ENCODE measurements around the gene ATP2A2.
"Not testable (repeated sequence)": the region's sequence is repeated elsewhere in the genome, so short reads cannot be mapped to it uniquely, and the experiment has no call there.

ATP2A2 gene

GRCh38 chr12:110358384-110359097 is 77.5 kb downstream of the ATP2A2 start:
- not testable (repeated sequence) for H2AFZ ChIP-seq (ENCODE audit: low read depth, low read length); H3K27me3 ChIP-seq (ENCODE audit: insufficient read depth, low read length); H3K9me3 ChIP-seq (ENCODE audit: low read length); H3K4me1 ChIP-seq (ENCODE audit: insufficient read depth, low read length); H3K36me3 ChIP-seq (ENCODE audit: insufficient read depth, low read length); H3K4me3 ChIP-seq (ENCODE audit: low read length)

GRCh38 chr12:110361216-110361615 is 80.2 kb downstream of the ATP2A2 start:
- H3K36me3 ChIP-seq (ENCODE audit: insufficient read depth, low read length), result no peaks in the 10 kb centered on the region
- H3K9me3 ChIP-seq (ENCODE audit: low read length), result no peaks in the 10 kb centered on the region
- no peaks in the 10 kb centered on the region for H3K4me1 ChIP-seq (ENCODE audit: insufficient read depth, low read length)
- no peak overlapping the region for H3K4me3 ChIP-seq (ENCODE audit: low read length)
- no peaks in the 10 kb centered on the region for H3K27me3 ChIP-seq (ENCODE audit: insufficient read depth, low read length)
- H2AFZ ChIP-seq (ENCODE audit: low read depth, low read length), result no peak overlapping the region

- no peak overlapping the region for H2AFZ ChIP-seq (ENCODE audit: low read depth, low read length)
- H3K4me1 ChIP-seq (ENCODE audit: insufficient read depth, low read length), result peaks cover 4% of the 10 kb centered on the region
- peaks cover 9% of the 10 kb centered on the region for H3K36me3 ChIP-seq (ENCODE audit: insufficient read depth, low read length)
- H3K4me3 ChIP-seq (ENCODE audit: low read length), result no peak overlapping the region
- H3K27me3 ChIP-seq (ENCODE audit: insufficient read depth, low read length), result no peaks in the 10 kb centered on the region
- H3K9me3 ChIP-seq (ENCODE audit: low read length), result no peaks in the 10 kb centered on the region
Measured at GRCh38 chr12:110365489-110366320, 84.7 kb downstream of the ATP2A2 start.

GRCh38 chr12:110366321-110367142 is 85.5 kb downstream of the ATP2A2 start:
- Histone ChIP-seq H3K9me3 (ENCODE audit: low read length) (no peaks in the 10 kb centered on the region), H3K4me3 (ENCODE audit: low read length) (no peak overlapping the region), H3K36me3 (ENCODE audit: insufficient read depth, low read length) (peaks cover 16% of the 10 kb centered on the region), H3K4me1 (ENCODE audit: insufficient read depth, low read length) (peaks cover 4% of the 10 kb centered on the region), H2AFZ (ENCODE audit: low read depth, low read length) (no peak overlapping the region), H3K27me3 (ENCODE audit: insufficient read depth, low read length) (no peaks in the 10 kb centered on the region)

- no peaks in the 10 kb centered on the region for H3K27me3 ChIP-seq (ENCODE audit: insufficient read depth, low read length)
- H3K9me3 ChIP-seq (ENCODE audit: low read length), result no peaks in the 10 kb centered on the region
- no peak overlapping the region for H2AFZ ChIP-seq (ENCODE audit: low read depth, low read length)
- no peak overlapping the region for H3K4me3 ChIP-seq (ENCODE audit: low read length)
- H3K4me1 ChIP-seq (ENCODE audit: insufficient read depth, low read length), result peaks cover 4% of the 10 kb centered on the region
- H3K36me3 ChIP-seq (ENCODE audit: insufficient read depth, low read length), result peaks cover 24% of the 10 kb centered on the region
Measured at GRCh38 chr12:110367181-110367864, 86.3 kb downstream of the ATP2A2 start.

GRCh38 chr12:110369992-110370391 is 88.9 kb downstream of the ATP2A2 start:
- Histone ChIP-seq H2AFZ (ENCODE audit: low read depth, low read length) (no peak overlapping the region), H3K4me1 (ENCODE audit: insufficient read depth, low read length) (peaks cover 4% of the 10 kb centered on the region), H3K36me3 (ENCODE audit: insufficient read depth, low read length) (peaks cover 49% of the 10 kb centered on the region), H3K9me3 (ENCODE audit: low read length) (no peaks in the 10 kb centered on the region), H3K27me3 (ENCODE audit: insufficient read depth, low read length) (no peaks in the 10 kb centered on the region), H3K4me3 (ENCODE audit: low read length) (no peak overlapping the region)

GRCh38 chr12:110370732-110371231 is 89.7 kb downstream of the ATP2A2 start:
- no peak overlapping the region for H2AFZ ChIP-seq (ENCODE audit: low read depth, low read length)
- peaks cover 4% of the 10 kb centered on the region for H3K4me1 ChIP-seq (ENCODE audit: insufficient read depth, low read length)
- no peaks in the 10 kb centered on the region for H3K9me3 ChIP-seq (ENCODE audit: low read length)
- H3K36me3 ChIP-seq (ENCODE audit: insufficient read depth, low read length), result peaks cover 57% of the 10 kb centered on the region
- no peak overlapping the region for H3K4me3 ChIP-seq (ENCODE audit: low read length)
- H3K27me3 ChIP-seq (ENCODE audit: insufficient read depth, low read length), result no peaks in the 10 kb centered on the region

GRCh38 chr12:110371408-110372055 is 90.5 kb downstream of the ATP2A2 start:
- Histone ChIP-seq H3K36me3 (ENCODE audit: insufficient read depth, low read length) (peaks cover 62% of the 10 kb centered on the region), H3K27me3 (ENCODE audit: insufficient read depth, low read length) (no peaks in the 10 kb centered on the region), H3K4me1 (ENCODE audit: insufficient read depth, low read length) (peaks cover 4% of the 10 kb centered on the region), H3K9me3 (ENCODE audit: low read length) (no peaks in the 10 kb centered on the region), H3K4me3 (ENCODE audit: low read length) (no peak overlapping the region), H2AFZ (ENCODE audit: low read depth, low read length) (no peak overlapping the region)

GRCh38 chr12:110372056-110372425 is 91.0 kb downstream of the ATP2A2 start:
- H3K36me3 ChIP-seq (ENCODE audit: insufficient read depth, low read length), result peaks cover 62% of the 10 kb centered on the region
- H3K4me1 ChIP-seq (ENCODE audit: insufficient read depth, low read length), result peaks cover 4% of the 10 kb centered on the region
- no peaks in the 10 kb centered on the region for H3K9me3 ChIP-seq (ENCODE audit: low read length)
- H2AFZ ChIP-seq (ENCODE audit: low read depth, low read length), result no peak overlapping the region
- H3K4me3 ChIP-seq (ENCODE audit: low read length), result no peak overlapping the region
- H3K27me3 ChIP-seq (ENCODE audit: insufficient read depth, low read length), result no peaks in the 10 kb centered on the region

GRCh38 chr12:110373025-110373424 is 92.0 kb downstream of the ATP2A2 start:
- no peaks in the 10 kb centered on the region for H3K9me3 ChIP-seq (ENCODE audit: low read length)
- no peak overlapping the region for H2AFZ ChIP-seq (ENCODE audit: low read depth, low read length)
- no peaks in the 10 kb centered on the region for H3K27me3 ChIP-seq (ENCODE audit: insufficient read depth, low read length)
- no peak overlapping the region for H3K4me3 ChIP-seq (ENCODE audit: low read length)
- H3K4me1 ChIP-seq (ENCODE audit: insufficient read depth, low read length), result no peaks in the 10 kb centered on the region
- H3K36me3 ChIP-seq (ENCODE audit: insufficient read depth, low read length), result peaks cover 71% of the 10 kb centered on the region

- Histone ChIP-seq H3K4me1 (ENCODE audit: insufficient read depth, low read length) (no peaks in the 10 kb centered on the region), H3K27me3 (ENCODE audit: insufficient read depth, low read length) (no peaks in the 10 kb centered on the region), H3K36me3 (ENCODE audit: insufficient read depth, low read length) (peaks cover 74% of the 10 kb centered on the region), H3K9me3 (ENCODE audit: low read length) (no peaks in the 10 kb centered on the region), H2AFZ (ENCODE audit: low read depth, low read length) (no peak overlapping the region), H3K4me3 (ENCODE audit: low read length) (no peak overlapping the region)
Measured at GRCh38 chr12:110373425-110373824, 92.4 kb downstream of the ATP2A2 start.

- Histone ChIP-seq H3K27me3 (ENCODE audit: insufficient read depth, low read length) (no peaks in the 10 kb centered on the region), H3K4me3 (ENCODE audit: low read length) (no peak overlapping the region), H3K4me1 (ENCODE audit: insufficient read depth, low read length) (no peaks in the 10 kb centered on the region), H2AFZ (ENCODE audit: low read depth, low read length) (no peak overlapping the region), H3K36me3 (ENCODE audit: insufficient read depth, low read length) (peaks cover 80% of the 10 kb centered on the region), H3K9me3 (ENCODE audit: low read length) (no peaks in the 10 kb centered on the region)
Measured at GRCh38 chr12:110373962-110374611, 93.0 kb downstream of the ATP2A2 start.

Measured in neuron (in vitro differentiated cells).